Suppressor macrophage treated with lipopolysaccharide for 1 hour (primary cell): Measurements from ENCODE around the gene NXNL2.
A peak's percentile ranks its signal among the peaks of the same experiment; 100 is the strongest.

Experiments
- DNase-seq, 3 donors: peaks; one replicate each; pipeline ENCODE4 v3.0.0-alpha.2; 2020 to 2022

The NXNL2 gene

GRCh38 chr9:88579050-88579715 lies 44.2 kb downstream of the NXNL2 start:
- no peak for DNase-seq

GRCh38 chr9:88580961-88581360 lies 46.0 kb downstream of the NXNL2 start:
- DNase-seq, result no peak

- peak in 1 of 3 donors; percentile 15 for DNase-seq
Measured at GRCh38 chr9:88583901-88584596, 49.1 kb downstream of the NXNL2 start.

GRCh38 chr9:88585426-88585825 lies 50.4 kb downstream of the NXNL2 start:
- DNase-seq, result no peak

GRCh38 chr9:88586452-88586851 lies 51.5 kb downstream of the NXNL2 start:
- no peak for DNase-seq

- DNase-seq, result no peak
Measured at GRCh38 chr9:88587182-88587581, 52.2 kb downstream of the NXNL2 start.

GRCh38 chr9:88587885-88588649 lies 53.1 kb downstream of the NXNL2 start:
- DNase-seq, result peak in 2 of 3 donors; percentile 9 to 15

GRCh38 chr9:88589656-88590055 lies 54.7 kb downstream of the NXNL2 start:
- no peak for DNase-seq

GRCh38 chr9:88590558-88591146 lies 55.7 kb downstream of the NXNL2 start:
- DNase-seq, result peak in 2 of 3 donors; percentile 10 to 12

- peak; percentile 79 to 90 (median 90) for DNase-seq
Measured at GRCh38 chr9:88593537-88594185, 58.7 kb downstream of the NXNL2 start.
